ENCODE data around the gene MRPL20. TPM values are rescaled to one million over a fixed set of nuclear protein-coding genes. Genes with fewer than 3 reads are reported as not detected.

MRPL20 gene
- total RNA-seq, 2 donors from 2014 or later, result 82.1 to 96.7 TPM

DNA sequence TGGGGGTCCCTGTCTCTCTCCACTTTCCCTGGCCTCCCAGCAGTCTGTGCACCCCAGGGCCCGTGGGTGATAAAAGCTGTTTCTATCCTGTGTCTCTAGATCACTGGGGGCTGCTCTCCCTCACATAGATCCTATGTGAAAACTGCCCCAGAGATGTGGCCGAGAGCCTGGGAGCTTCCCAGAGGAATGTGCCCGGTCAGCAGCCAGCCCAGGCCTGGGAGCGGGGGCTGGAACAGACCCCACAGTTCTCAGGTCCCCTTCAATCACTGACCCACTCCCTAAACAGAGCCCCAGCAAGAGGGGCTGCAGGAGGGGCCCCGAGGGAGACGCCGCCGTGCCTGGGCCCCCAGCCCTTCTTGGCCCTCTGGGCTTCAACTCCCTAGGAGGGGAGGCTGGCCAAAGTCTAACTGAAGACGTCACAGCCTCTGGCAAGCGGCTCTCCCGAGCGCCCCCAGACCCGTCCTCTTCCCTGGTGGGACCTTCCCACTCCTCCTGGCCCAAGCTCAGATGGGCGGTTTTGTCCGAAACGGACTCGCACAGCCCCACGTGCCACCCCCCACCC lies 49.1 kb downstream of the MRPL20 start:
- ATAC-seq (no peak), DNase-seq (no peak)
- intact Hi-C loops (cut with DNase I, micrococcal nuclease), result no loop called here

DNA sequence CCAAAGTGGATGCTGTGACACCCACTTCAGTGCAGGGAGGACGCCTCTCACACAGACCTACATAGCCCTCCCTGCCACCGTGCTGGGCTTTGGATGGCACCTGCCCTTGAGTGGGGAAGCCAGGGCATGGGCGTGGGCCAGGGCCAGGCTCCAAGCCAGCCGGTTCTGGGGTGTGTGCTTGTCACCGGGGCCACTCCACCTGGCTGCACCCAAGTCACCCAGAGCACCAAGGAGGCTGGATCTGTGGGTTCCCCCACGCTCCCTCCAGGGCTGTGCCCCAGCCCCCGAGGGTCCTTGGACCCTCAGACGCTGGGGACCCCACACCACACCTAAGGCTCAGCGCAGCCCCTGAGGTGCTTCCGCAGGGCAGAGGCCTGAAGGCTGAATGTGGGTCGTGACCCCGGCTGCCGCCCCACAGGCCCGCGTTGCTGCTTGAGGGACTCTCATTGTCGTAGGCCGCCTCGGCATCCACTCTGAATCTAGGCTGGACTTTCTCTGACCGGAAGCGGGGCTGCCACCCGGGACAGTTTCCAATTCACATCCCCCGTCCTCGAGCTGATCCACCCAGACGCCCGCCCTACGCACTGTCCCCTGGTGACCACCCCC lies 50.2 kb downstream of the MRPL20 start:
- peak in 1 of 2 donors; percentile 29 for DNase-seq
- intact Hi-C loops (cut with DNase I, micrococcal nuclease), result no loop called here
- ATAC-seq, result peak; percentile 51

DNA sequence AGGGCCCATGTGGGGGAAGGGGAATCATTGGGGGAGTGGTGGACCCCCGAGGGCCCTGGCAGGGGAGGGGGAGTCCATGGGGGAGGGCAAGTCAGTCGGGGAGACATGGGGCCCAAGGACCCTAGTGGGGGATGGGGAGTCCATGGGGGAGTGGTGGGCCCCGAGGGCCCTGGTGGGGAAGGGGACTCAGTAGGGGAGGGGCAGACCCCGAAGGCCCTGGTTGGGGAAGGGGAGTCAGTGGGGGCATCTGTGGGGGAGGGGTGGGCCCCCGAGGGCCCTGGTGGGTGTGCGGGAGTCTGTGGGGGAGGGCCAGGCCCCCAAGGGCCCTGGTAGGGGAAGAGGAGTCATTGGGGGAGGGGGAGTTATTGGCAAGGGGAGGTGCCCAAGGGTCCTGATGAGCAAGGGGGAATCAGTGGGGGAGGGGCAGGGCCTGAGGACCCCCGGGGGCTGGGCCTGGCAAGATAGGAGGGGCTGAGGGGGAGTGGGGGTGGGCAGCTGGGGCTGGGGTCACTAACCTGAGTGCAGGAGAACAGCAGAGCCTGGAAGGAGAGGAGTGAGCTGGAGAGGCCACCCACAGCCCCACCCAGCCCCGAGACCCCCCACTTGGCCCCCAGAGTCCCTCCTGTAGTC lies 50.8 kb downstream of the MRPL20 start:
- no peak for DNase-seq
- intact Hi-C loops (cut with DNase I, micrococcal nuclease), result no loop called here
- ATAC-seq, result no peak

DNA sequence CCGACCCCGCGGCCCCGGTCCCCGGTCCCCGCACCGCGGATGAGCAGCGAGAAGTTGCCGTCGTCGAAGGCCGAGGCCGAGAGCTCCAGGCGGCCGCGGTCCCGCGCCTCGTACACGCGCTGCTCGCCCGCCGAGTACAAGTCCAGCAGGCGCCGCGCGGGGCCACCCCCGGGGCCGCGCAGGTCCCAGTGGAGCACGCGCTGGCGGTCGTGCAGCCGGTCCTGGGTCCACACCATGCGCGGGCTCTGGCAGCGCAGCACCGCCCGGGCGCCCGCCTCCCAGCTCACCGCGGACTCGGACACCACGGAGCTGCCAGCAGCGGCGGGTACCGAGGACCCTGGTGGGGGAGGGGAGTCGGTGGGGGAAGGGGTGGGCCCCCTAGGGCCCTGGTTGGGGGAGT lies 51.7 kb downstream of the MRPL20 start:
- intact Hi-C loops (cut with DNase I, micrococcal nuclease), result no loop called here
- peak; percentile 32 for ATAC-seq
- DNase-seq, result peak in 1 of 2 donors; percentile 35

DNA sequence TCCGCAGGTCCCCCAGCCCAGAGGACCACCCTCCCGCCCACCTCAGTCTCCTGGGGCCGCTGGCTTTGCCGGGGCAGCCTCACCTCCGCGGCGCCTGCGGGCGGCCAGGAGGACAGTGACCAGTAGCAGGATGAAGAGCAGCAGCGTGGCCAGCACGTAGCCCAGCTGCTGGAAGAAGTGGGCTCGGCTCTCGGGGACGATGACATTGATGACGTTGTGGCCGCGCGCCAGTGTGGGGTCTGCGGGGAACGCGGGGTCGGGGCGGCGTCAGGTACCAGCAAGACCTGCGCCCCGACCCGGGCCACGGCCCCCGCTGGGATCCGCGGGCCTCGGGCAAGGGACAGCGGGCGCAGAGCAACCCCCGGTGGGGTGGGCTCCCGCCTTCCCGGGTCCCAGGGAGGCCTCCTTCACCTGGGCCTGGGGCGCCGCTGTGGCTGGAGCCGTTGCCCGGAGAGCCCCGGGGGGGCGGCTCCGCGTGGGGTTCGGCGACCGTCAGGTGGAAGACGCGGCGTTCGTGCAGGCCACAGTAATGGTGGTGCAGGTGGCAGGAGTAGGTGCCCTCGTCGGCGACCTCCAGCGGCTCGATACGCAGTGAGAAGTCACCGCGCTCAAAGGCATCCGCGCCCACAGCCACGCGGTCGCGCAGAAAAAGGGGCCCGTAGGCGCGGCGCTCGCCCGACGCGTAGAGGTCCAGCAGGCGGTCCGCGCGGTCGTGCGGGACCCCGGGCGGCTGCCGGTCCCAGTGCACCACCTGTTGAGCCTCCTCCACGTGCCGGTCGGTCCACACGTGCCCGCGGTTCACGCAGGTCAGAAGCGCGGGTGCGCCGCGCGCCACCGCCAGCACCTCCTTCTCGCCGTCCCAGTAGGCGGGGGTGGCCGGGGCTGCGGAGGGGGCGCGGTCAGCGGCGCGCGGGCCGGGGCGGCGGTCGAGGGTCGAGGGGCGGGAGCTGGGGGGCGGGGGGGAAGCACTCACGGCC lies 52.5 kb downstream of the MRPL20 start:
- intact Hi-C loops (cut with DNase I, micrococcal nuclease), result no loop called here
- ATAC-seq (no peak), DNase-seq (no peak)

DNA sequence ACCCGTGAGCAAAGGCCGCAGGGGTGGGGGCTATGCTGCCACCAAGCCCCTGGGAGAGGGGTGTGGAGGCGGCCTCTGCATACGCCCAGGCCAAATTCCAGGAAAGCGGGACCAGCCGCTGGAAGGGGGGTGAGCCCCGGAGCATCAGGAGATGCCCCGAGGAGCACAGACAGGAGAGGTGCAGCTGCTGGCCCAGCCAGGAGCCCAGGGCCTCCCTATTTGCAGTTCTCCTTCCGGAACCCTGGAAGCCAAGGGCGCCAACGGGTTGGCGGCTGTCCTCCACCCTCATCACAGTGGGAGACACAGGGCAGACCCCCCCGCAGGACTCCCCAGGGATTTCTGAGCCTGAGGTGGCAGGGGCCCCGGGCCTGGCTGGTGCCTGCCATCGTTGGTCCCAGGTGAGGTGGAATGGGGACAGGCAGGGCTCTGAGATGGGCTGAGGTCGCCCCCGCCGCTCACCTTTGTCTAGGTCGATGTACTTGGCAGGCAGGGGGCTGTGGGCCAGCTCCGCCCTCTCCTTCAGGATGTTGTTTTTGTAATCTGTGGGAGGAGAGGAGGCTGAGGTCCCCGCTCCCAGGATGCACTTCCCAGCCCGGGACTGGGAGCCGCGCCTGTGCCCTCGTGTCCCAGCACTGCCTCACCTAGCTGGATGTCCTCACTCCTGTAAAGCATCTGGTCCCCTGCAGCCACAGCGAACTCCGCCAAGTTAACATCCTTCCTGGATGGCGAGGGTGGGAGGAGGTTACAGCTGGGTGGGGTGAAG lies 53.5 kb downstream of the MRPL20 start:
- DNase-seq, result no peak
- intact Hi-C loops (cut with DNase I, micrococcal nuclease), result no loop called here
- ATAC-seq, result no peak

DNA sequence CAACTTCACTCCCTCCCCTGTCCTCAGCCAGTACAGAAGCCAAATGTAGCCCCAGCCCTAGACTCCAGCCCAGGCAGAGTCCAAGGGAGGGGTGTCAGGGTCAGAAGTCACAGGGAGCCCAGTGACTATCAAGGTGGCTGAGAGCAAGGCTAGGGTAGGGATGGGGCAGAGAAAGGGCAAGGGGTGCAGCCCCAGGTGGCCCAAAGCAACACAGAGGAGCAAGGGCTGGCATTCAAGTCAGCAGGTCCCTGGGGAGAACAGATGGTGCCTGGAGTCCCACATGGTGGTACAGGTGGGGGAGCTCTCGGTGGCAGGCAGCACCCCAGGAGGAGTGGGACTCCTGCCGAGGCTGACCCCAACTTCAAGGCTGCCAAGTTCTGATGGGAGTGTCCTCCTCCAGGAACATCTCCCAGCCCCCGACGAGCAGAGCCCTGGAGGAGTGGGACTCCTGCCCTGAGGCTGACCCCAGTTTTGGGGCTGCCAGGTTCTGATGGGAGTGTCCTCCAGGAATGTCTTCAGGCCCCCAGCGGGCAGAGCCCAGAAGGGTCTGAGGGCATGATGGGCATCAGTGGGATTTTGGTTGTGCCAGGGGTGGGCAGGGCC lies 54.2 kb downstream of the MRPL20 start:
- intact Hi-C loops (cut with DNase I, micrococcal nuclease), result no loop called here
- DNase-seq (no peak), ATAC-seq (no peak)

Other genes with a start within 250 kb of the MRPL20 start
- gene TTLL10, start 233.4 kb downstream of the MRPL20 start, total RNA-seq, result 1 to 10 TPM; 1.2 to 3.0 TPM
- 1 to 10 TPM in 1 of 2 donors, under 1 TPM in 1; 0.64 to 3.7 TPM for gene TNFRSF18, start 200.7 kb downstream of the MRPL20 start, total RNA-seq
- gene TNFRSF4, start 193.1 kb downstream of the MRPL20 start, total RNA-seq, result 1 to 10 TPM in 1 of 2 donors, under 1 TPM in 1; 0.55 to 1.3 TPM
- 100 to 1,000 TPM; 235 to 273 TPM for gene SDF4, start 175.3 kb downstream of the MRPL20 start, total RNA-seq
- gene B3GALT6, start 175.1 kb downstream of the MRPL20 start, total RNA-seq, result 1 to 10 TPM; 8.2 to 9.6 TPM
- 10 to 100 TPM; 40.0 to 71.6 TPM for gene C1QTNF12, start 160.6 kb downstream of the MRPL20 start, total RNA-seq
- 10 to 100 TPM; 46.3 to 56.3 TPM for gene UBE2J2, start 133.4 kb downstream of the MRPL20 start, total RNA-seq
- 1 to 10 TPM; 1.5 to 1.6 TPM for gene SCNN1D, start 126.9 kb downstream of the MRPL20 start, total RNA-seq
- 10 to 100 TPM; 49.2 to 58.7 TPM for gene ACAP3, start 99.4 kb downstream of the MRPL20 start, total RNA-seq
- 10 to 100 TPM; 15.5 to 18.7 TPM for gene PUSL1, start 98.7 kb downstream of the MRPL20 start, total RNA-seq
- gene INTS11, start 82.6 kb downstream of the MRPL20 start, total RNA-seq, result 10 to 100 TPM; 80.6 to 94.2 TPM
- 10 to 100 TPM; 67.3 to 86.7 TPM for gene CPTP, start 82.5 kb downstream of the MRPL20 start, total RNA-seq
- under 1 TPM; 0.67 to 0.89 TPM for gene TAS1R3, start 76.0 kb downstream of the MRPL20 start, total RNA-seq
- gene DVL1, start 57.9 kb downstream of the MRPL20 start, total RNA-seq, result 10 to 100 TPM; 57.2 to 69.0 TPM
- gene MXRA8, start 48.7 kb downstream of the MRPL20 start, total RNA-seq, result 10 to 100 TPM in 1 of 2 donors, 1 to 10 TPM in 1; 8.5 to 20.7 TPM
- gene AURKAIP1, start 32.1 kb downstream of the MRPL20 start, total RNA-seq, result 100 to 1,000 TPM; 175 to 212 TPM
- 100 to 1,000 TPM; 115 to 129 TPM for gene CCNL2, start 8.0 kb downstream of the MRPL20 start, total RNA-seq
- gene ANKRD65, start 14.0 kb upstream of the MRPL20 start, total RNA-seq, result 1 to 10 TPM in 1 of 2 donors, under 1 TPM in 1; 0.76 to 2.7 TPM
- gene VWA1, start 28.4 kb upstream of the MRPL20 start, total RNA-seq, result 10 to 100 TPM; 40.1 to 81.5 TPM
- gene ATAD3C, start 42.4 kb upstream of the MRPL20 start, total RNA-seq, result under 1 TPM; 0.49 to 0.87 TPM
- 10 to 100 TPM; 15.2 to 16.4 TPM for gene ATAD3B, start 64.5 kb upstream of the MRPL20 start, total RNA-seq
- 10 to 100 TPM; 20.7 to 29.6 TPM for gene ATAD3A, start 104.9 kb upstream of the MRPL20 start, total RNA-seq
- 1 to 10 TPM in 1 of 2 donors, under 1 TPM in 1; 0.67 to 2.6 TPM for gene TMEM240, start 133.3 kb upstream of the MRPL20 start, total RNA-seq
- 100 to 1,000 TPM; 118 to 130 TPM for gene SSU72, start 167.6 kb upstream of the MRPL20 start, total RNA-seq
- gene FNDC10, start 192.8 kb upstream of the MRPL20 start, total RNA-seq, result 1 to 10 TPM; 3.1 to 3.3 TPM
- 10 to 100 TPM; 84.8 to 86.1 TPM for gene MIB2, start 208.2 kb upstream of the MRPL20 start, total RNA-seq
- gene MMP23B, start 224.9 kb upstream of the MRPL20 start, total RNA-seq, result 1 to 10 TPM; 1.2 to 7.2 TPM

Measured in left colon (tissue), 2 donors.